ENCODE results near the gene ESCO1.
"Not testable (repeated sequence)": the region's sequence is repeated elsewhere in the genome, so short reads cannot be mapped to it uniquely, and the experiment has no call there.

The ESCO1 gene

GRCh38 chr18:21599585-21600525, 649 bp downstream of the ESCO1 start:
- H3K4me3 ChIP-seq (ENCODE audit: low read length), result peak overlapping the region; percentile 93
- peak; percentile 14 for DNase-seq (ENCODE audit: low read depth)
- TF ChIP-seq, protein P1, sequence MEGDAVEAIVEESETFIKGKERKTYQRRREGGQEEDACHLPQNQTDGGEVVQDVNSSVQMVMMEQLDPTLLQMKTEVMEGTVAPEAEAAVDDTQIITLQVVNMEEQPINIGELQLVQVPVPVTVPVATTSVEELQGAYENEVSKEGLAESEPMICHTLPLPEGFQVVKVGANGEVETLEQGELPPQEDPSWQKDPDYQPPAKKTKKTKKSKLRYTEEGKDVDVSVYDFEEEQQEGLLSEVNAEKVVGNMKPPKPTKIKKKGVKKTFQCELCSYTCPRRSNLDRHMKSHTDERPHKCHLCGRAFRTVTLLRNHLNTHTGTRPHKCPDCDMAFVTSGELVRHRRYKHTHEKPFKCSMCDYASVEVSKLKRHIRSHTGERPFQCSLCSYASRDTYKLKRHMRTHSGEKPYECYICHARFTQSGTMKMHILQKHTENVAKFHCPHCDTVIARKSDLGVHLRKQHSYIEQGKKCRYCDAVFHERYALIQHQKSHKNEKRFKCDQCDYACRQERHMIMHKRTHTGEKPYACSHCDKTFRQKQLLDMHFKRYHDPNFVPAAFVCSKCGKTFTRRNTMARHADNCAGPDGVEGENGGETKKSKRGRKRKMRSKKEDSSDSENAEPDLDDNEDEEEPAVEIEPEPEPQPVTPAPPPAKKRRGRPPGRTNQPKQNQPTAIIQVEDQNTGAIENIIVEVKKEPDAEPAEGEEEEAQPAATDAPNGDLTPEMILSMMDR (conservative IDR thresholded peaks at IDR 0.05; ENCODE audit: low read depth, low read length), result no peak

GRCh38 chr18:21598726-21599584, 1.5 kb downstream of the ESCO1 start:
- DNase-seq (ENCODE audit: low read depth), result no peak
- peak overlapping the region; percentile 93 for H3K4me3 ChIP-seq (ENCODE audit: low read length)
- TF ChIP-seq, protein P1 (conservative IDR thresholded peaks at IDR 0.05; ENCODE audit: low read depth, low read length), result no peak

DNA sequence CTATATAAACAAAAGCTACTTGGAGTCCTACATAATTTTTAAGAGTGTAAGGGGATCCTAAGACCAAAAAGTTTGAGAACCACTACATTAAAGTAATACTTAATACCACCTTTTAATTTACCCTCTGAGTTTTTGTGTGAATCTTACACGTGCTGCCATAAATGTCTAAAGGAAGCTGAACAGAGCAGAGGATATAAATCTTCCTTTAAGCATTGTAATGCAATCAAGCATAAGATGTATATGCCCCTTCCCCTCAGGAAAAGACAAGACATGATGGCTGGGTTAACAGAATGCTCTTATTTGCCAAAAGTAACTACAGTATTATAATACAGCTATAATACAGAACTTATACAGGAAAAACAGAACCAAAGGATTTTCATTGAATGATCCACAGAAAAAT, 2.9 kb downstream of the ESCO1 start:
- no peak overlapping the region for H3K4me3 ChIP-seq (ENCODE audit: low read length)
- no peak for DNase-seq (ENCODE audit: low read depth)
- TF ChIP-seq, protein P1 (conservative IDR thresholded peaks at IDR 0.05; ENCODE audit: low read depth, low read length), result no peak

GRCh38 chr18:21593540-21594257, 6.8 kb downstream of the ESCO1 start:
- no peak overlapping the region for H3K4me3 ChIP-seq (ENCODE audit: low read length)
- no peak for DNase-seq (ENCODE audit: low read depth)

DNA sequence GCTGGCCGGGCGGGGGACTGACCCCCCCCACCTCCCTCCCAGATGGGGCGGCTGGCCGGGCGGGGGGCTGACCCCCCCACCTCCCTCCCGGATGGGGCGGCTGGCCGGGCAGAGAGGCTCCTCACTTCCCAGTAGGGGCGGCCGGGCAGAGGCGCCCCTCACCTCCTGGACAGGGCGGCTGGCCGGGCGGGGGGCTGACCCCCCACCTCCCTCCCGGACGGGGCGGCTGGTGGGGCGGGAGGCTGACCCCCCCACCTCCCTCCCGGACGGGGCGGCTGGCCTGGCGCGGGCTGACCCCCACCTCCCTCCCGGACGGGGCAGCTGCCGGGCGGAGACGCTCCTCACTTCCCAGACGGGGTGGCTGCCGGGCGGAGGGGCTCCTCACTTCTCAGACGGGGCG, 8.1 kb downstream of the ESCO1 start:
- not testable (repeated sequence) for DNase-seq (ENCODE audit: low read depth); H3K4me3 ChIP-seq (ENCODE audit: low read length)

More at GRCh38 chr18:21593540-21594257, 6.8 kb downstream of the ESCO1 start:
- TF ChIP-seq, protein P1 (conservative IDR thresholded peaks at IDR 0.05; ENCODE audit: low read depth, low read length), result no peak

DNA sequence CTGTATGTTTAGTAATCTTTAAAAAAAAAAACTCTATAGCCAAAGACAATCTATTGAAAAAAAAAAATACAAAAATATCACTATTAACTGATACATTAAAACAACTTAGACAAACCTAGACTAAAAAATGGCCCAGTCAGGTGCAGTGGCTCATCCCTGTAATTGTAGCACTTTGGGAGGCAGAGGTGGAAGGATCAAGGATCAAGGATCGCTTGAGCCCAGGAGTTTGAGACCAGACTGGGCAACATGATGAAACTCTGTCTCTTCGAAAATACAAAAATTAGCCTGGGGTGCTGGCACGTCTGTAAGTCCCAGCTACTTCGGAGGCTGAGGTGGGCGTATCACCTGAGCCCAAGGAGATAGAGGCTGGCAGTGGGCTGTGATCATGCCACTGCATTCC, 16.1 kb downstream of the ESCO1 start:
- no peak for DNase-seq (ENCODE audit: low read depth)
- TF ChIP-seq, protein P1 (conservative IDR thresholded peaks at IDR 0.05; ENCODE audit: low read depth, low read length), result no peak
- no peak overlapping the region for H3K4me3 ChIP-seq (ENCODE audit: low read length)

DNA sequence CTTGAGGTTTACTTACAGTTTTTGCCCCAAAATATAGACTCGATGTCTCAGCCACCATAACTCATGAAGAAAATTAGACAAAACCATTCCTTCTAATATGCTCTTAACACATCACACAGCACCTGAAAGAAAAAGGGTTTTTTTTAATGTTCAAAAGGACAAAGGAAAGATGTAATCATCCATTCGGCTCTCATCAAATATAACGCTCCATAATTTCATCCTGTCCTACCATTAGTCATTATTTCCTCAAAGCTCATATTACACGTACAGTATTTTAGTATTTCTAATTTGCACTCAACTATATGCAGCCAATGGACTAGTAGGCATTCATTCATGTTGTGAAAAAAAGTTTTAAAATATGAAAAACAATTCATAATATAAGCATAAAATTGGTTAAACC, 24.8 kb downstream of the ESCO1 start:
- no peak overlapping the region for H3K4me3 ChIP-seq (ENCODE audit: low read length)
- TF ChIP-seq, protein P1 (conservative IDR thresholded peaks at IDR 0.05; ENCODE audit: low read depth, low read length), result no peak
- no peak for DNase-seq (ENCODE audit: low read depth)
